Right atrium auricular region (tissue), 2 donors: ENCODE measurements around the gene NUDT16. TPM values are rescaled to one million over a fixed set of nuclear protein-coding genes. Genes with fewer than 3 reads are reported as not detected.

ENCODE experiments used
- DNase-seq: peaks from one replicate; pipeline ENCODE4 v3.0.0-alpha.2; 2019; ENCODE audit warnings: low spot score
- H3K27ac ChIP-seq, 2 donors: fragments of 200-600 bp; sonication (generic); 1 replicate in 1 of 2; 2 replicates in 1 of 2; pipeline ENCODE4 v1.5.1; 2016 to 2019
- H3K27me3 ChIP-seq, 2 donors: fragments of 200-600 bp; sonication (generic); one replicate each; pipeline versions ENCODE4 v1.5.1 to v1.6.0; 2017 to 2019
- H3K36me3 ChIP-seq: fragments of 200-600 bp; sonication (generic); one replicate; pipeline ENCODE4 v1.5.1; 2016
- H3K4me1 ChIP-seq, 2 donors: fragments of 200-600 bp; sonication (generic); one replicate each; pipeline versions ENCODE4 v1.5.1 to v1.6.0; 2017 to 2019
- H3K4me3 ChIP-seq, 2 donors: fragments of 200-600 bp; sonication (generic); 1 replicate in 1 of 2; 2 replicates in 1 of 2; pipeline ENCODE4 v1.5.1; 2017 to 2019; ENCODE audit warnings: mild to moderate bottlenecking in 1 of 2, moderate library complexity in 1 of 2
- H3K9me3 ChIP-seq, 2 donors: fragments of 200-600 bp; sonication (generic); one replicate each; pipeline ENCODE4 v1.5.1; 2019
- total RNA-seq, 2 donors: library from RNA; depleted of rRNA; stranded (reverse); fragments of >200 nt; gene quantifications; one replicate each; pipeline ENCODE4 v1.1.0, GENCODE V29; 2016
- TF ChIP-seq, protein P1 (sequence below), 2 donors: fragments of 200-600 bp; sonication (generic); IDR thresholded peaks; one replicate each; pipeline ENCODE4 v1.5.1; 2019; ENCODE audit warnings: antibody characterized with exemption in 2 of 2

Gene NUDT16
- total RNA-seq, 2 donors from 2014 or later, result 18.4 to 23.1 TPM

DNA sequence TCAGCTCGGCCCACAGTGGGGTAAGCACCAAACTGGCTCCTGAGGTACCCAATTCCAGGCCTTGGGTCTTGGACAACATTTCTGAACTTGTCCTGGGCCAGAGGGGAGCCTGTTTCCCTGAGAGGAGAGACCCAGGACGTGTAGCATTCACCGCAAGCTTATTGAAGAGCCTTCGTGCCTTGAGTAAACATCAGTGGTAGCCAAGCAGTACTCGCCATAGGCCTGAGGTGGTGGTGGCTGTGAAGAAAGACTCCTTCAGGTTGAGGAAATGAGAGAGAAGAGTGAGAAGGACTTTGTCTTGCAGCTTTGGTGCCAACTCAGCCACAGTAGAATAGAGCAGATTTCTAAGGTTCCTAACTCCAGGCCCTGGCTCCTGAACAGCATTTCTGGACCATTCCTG lies 50.2 kb downstream of the NUDT16 start:
- TF ChIP-seq, protein P1, sequence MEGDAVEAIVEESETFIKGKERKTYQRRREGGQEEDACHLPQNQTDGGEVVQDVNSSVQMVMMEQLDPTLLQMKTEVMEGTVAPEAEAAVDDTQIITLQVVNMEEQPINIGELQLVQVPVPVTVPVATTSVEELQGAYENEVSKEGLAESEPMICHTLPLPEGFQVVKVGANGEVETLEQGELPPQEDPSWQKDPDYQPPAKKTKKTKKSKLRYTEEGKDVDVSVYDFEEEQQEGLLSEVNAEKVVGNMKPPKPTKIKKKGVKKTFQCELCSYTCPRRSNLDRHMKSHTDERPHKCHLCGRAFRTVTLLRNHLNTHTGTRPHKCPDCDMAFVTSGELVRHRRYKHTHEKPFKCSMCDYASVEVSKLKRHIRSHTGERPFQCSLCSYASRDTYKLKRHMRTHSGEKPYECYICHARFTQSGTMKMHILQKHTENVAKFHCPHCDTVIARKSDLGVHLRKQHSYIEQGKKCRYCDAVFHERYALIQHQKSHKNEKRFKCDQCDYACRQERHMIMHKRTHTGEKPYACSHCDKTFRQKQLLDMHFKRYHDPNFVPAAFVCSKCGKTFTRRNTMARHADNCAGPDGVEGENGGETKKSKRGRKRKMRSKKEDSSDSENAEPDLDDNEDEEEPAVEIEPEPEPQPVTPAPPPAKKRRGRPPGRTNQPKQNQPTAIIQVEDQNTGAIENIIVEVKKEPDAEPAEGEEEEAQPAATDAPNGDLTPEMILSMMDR (IDR thresholded peaks at IDR 0.05), result no peak
- Histone ChIP-seq H3K4me3 (no peak overlapping the region), H3K27me3 (no peaks in the 10 kb centered on the region), H3K9me3 (no peaks in the 10 kb centered on the region), H3K36me3 (no peaks in the 10 kb centered on the region), H3K4me1 (no peaks in the 10 kb centered on the region), H3K27ac (no peak overlapping the region)
- no peak for DNase-seq

DNA sequence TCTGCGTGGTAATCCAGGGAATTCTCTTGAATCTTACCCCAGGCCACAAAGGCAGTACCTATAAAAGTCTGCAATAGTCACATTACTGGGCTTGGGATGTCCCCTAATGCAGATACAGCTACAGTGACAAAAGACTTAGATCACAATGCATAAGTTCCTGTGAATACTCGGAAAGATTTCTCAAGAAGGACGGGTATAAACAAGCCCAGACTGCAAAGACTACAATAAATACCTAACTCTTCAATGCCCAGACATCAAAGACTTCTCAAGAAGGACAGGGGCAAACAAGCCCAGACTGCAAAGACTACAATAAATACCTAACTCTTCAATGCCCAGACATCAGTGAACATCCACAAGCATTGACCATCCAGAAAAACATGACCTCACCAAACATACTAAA lies 50.9 kb downstream of the NUDT16 start:
- no peaks in the 10 kb centered on the region for H3K9me3 ChIP-seq

DNA sequence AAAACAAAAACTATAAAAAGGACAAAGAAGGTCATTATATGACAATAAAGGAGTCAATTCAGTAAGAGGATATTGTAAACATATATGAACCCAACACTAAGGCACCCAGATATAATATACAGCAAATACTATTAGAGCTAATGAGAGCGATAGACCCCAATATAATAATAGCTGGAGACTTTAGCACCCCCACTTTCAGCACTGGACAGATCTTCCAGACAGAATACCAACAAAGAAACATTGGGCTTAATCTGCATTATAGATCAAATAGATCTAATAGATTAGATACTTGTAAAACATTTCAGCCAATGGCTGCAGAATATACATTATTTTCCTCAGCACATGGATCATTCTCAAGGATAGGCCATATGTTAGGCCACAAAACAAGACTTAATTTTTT lies 53.4 kb downstream of the NUDT16 start:
- Histone ChIP-seq H3K36me3 (no peaks in the 10 kb centered on the region), H3K27ac (no peak overlapping the region), H3K27me3 (no peaks in the 10 kb centered on the region), H3K4me3 (no peak overlapping the region), H3K9me3 (no peaks in the 10 kb centered on the region), H3K4me1 (no peaks in the 10 kb centered on the region)
- DNase-seq, result no peak
- TF ChIP-seq, protein P1 (IDR thresholded peaks at IDR 0.05), result no peak

More for the DNA sequence above, 50.9 kb downstream of the NUDT16 start:
- TF ChIP-seq, protein P1 (IDR thresholded peaks at IDR 0.05), result no peak
- DNase-seq, result no peak
- Histone ChIP-seq H3K4me1 (no peaks in the 10 kb centered on the region), H3K27ac (no peak overlapping the region), H3K4me3 (no peak overlapping the region), H3K27me3 (no peaks in the 10 kb centered on the region), H3K36me3 (no peaks in the 10 kb centered on the region)

Other genes starting within 250 kb of the NUDT16 start
- 10 to 100 TPM; 55.1 to 69.3 TPM for gene MRPL3, start 121.2 kb downstream of the NUDT16 start, total RNA-seq